ENCODE data around the gene SH3RF1. TPM values are rescaled to one million over a fixed set of nuclear protein-coding genes. Genes with fewer than 3 reads are reported as not detected.

SH3RF1 gene
- total RNA-seq, 6 experiments from 2014 or later: 54.5 to 67.1 (median 57.1) TPM

DNA sequence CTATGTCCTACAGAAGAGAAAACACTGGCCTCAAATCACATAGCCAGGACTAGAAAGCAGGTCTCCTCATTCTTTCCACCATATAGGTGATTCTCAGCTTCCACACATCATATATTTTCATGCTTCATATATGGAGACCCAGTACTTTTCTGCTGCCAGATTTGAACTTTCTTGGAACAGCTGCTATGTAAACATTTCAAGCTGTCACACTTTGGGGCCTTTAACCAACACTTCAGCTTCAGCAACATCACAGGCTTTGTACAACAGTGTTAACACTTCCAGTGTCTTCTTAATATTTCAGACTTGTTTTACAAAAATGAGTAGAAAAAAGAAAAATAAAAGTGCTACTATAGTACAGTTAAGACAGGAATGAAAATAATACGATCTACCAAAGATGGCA, 12.6 kb downstream of the SH3RF1 start:
- Mint-ChIP-seq H3K36me3 (ENCODE audit: low read depth) (peaks cover 16% of the 10 kb centered on the region), H3K9me3 (no peaks in the 10 kb centered on the region), H3K27ac (peak overlapping the region; percentile 72), H3K4me1 (ENCODE audit: low read depth) (peaks cover 91% of the 10 kb centered on the region), H3K4me3 (peak overlapping the region; percentile 34; the same call in 1 of the 2 replicates), H3K27me3 (ENCODE audit: insufficient read depth) (no peaks in the 10 kb centered on the region; the same call in 1 of the 2 replicates)
- no peak for DNase-seq
- TF ChIP-seq, protein P1, sequence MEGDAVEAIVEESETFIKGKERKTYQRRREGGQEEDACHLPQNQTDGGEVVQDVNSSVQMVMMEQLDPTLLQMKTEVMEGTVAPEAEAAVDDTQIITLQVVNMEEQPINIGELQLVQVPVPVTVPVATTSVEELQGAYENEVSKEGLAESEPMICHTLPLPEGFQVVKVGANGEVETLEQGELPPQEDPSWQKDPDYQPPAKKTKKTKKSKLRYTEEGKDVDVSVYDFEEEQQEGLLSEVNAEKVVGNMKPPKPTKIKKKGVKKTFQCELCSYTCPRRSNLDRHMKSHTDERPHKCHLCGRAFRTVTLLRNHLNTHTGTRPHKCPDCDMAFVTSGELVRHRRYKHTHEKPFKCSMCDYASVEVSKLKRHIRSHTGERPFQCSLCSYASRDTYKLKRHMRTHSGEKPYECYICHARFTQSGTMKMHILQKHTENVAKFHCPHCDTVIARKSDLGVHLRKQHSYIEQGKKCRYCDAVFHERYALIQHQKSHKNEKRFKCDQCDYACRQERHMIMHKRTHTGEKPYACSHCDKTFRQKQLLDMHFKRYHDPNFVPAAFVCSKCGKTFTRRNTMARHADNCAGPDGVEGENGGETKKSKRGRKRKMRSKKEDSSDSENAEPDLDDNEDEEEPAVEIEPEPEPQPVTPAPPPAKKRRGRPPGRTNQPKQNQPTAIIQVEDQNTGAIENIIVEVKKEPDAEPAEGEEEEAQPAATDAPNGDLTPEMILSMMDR (IDR thresholded peaks at IDR 0.05): no peak

DNA sequence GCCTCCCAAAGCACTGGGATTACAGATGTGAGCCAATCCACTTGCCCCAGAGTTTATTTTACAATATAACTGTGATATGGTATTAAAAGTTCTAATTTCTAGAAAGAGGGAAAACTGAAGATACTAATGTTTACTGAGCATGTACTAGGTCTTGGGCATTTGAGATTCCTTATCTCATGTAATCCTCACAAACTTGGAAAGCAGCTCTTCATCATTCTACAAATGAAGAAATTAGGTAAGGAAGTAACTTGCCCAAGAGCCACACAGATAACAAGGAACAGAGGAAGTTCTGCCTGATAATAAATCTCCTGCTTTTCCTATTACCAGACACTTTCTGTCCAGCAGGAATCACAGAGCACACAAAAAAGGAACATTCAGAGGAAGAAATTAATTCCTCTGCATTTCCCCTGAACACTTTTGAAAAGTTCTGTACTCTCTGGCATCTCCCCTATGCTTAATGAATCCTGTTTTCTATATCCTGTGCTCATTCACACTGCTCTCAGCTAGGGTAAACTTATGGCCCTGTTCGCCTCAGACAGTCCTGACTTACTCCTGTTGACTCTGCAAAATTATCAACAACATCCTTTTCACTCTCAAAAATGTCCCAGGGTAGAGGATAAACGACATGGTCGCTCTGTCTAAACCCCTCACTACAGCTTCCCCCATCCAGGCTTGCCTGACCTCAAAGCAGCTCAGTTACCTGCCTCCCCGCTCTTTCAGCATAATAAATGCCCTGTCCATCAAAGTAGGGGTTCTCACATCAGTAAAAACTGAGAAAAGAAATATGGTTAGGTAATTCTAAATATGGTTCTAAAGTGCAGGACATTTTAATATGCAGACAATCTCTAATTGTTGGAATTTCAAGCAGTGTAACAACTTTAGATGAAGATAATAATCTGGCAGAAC, 13.6 kb downstream of the SH3RF1 start:
- Mint-ChIP-seq H3K27ac (peak overlapping the region; percentile 72), H3K4me1 (ENCODE audit: low read depth) (peaks cover 96% of the 10 kb centered on the region), H3K4me3 (peak overlapping the region; percentile 34), H3K9me3 (no peaks in the 10 kb centered on the region), H3K36me3 (ENCODE audit: low read depth) (peaks cover 21% of the 10 kb centered on the region), H3K27me3 (ENCODE audit: insufficient read depth) (no peaks in the 10 kb centered on the region; the same call in 1 of the 2 replicates)
- TF ChIP-seq, protein P1 (IDR thresholded peaks at IDR 0.05): no peak
- no peak for DNase-seq

DNA sequence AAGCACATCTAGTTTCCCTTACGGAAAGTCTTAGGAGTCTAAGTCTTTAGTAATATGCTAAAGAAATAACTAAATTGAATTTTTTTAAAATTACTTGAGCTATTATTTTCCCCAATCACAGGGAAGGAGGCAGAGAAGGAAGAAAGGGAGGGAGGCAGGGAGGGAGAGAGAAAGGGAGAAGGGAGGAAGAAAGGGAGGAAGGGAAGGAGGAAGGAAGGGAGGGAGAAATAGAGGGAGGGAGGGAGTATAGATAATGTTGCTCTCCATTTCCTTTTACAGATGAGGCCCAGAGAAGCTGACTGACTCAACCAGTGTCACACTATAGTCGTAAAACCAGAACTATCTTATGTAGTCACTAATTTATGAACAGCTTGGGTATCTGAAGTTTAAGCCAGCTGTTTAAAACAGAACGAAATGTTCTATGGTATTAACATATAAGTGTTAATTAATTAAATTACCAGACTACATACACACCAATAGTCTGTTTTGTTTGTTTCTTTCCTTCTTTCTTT, 14.6 kb downstream of the SH3RF1 start:
- Mint-ChIP-seq H3K4me1 (ENCODE audit: low read depth) (peaks cover 100% of the 10 kb centered on the region), H3K27me3 (ENCODE audit: insufficient read depth) (no peaks in the 10 kb centered on the region; the same call in 1 of the 2 replicates), H3K27ac (peak overlapping the region; percentile 72), H3K4me3 (0 out of 2 replicates have a peak overlapping the region, but pooled peaks have one; percentile 22), H3K9me3 (no peaks in the 10 kb centered on the region), H3K36me3 (ENCODE audit: low read depth) (peaks cover 16% of the 10 kb centered on the region)
- peak; percentile 52 for DNase-seq
- TF ChIP-seq, protein P1 (IDR thresholded peaks at IDR 0.05): no peak

DNA sequence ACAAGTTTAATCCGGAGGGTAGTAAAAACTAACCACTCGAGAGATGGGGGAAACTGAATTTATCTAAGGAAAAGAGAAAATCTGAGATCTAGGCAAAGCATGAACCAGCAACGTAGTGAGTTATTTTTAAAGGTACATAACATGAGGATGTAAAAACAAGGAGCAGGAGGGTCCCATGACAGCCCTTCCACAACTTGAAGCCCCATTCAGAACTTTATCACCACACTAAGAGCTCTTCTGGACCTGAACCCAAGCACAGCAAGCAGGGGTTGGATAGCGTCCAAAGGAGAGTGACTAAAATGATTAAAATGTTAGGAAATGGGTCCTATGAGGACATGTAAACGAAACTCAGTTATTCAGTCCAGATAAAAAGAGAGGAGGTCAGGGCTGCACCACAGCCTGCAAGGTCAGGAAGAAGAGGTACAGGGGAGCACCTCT, 16.2 kb downstream of the SH3RF1 start:
- H3K27me3 Mint-ChIP-seq (ENCODE audit: insufficient read depth): no peaks in the 10 kb centered on the region; the same call in 1 of the 2 replicates
- H3K4me3 Mint-ChIP-seq: peak overlapping the region; percentile 80
- H3K36me3 Mint-ChIP-seq (ENCODE audit: low read depth): peaks cover 21% of the 10 kb centered on the region
- H3K4me1 Mint-ChIP-seq (ENCODE audit: low read depth): peaks cover 100% of the 10 kb centered on the region
- H3K9me3 Mint-ChIP-seq: no peaks in the 10 kb centered on the region
- TF ChIP-seq, protein P1 (IDR thresholded peaks at IDR 0.05): no peak
- peak; percentile 82 for DNase-seq
- H3K27ac Mint-ChIP-seq: peak overlapping the region; percentile 80

DNA sequence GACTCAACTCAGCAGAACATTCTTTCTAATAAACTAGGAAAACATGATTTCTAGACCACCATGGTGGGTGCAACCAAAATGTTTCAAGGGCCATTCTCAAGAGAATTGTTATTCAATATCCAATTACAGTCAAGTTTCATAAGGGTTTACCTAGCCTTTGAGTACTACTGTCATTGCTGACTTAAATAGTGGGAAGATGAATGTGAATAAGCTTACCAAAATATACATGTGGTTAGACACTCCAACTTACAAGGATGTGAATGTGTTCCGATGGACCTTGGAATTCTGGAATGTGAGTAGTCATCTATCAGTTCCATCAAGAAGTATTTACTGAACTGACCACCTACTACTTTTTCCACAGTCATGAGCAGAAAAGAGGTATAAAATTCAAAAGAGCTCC, 16.9 kb downstream of the SH3RF1 start:
- Mint-ChIP-seq H3K9me3 (no peaks in the 10 kb centered on the region), H3K36me3 (ENCODE audit: low read depth) (peaks cover 25% of the 10 kb centered on the region), H3K27ac (peak overlapping the region; percentile 80), H3K4me3 (peak overlapping the region; percentile 80), H3K4me1 (ENCODE audit: low read depth) (peaks cover 99% of the 10 kb centered on the region), H3K27me3 (ENCODE audit: insufficient read depth) (no peaks in the 10 kb centered on the region; the same call in 1 of the 2 replicates)
- peak; percentile 83 for DNase-seq
- TF ChIP-seq, protein P1 (IDR thresholded peaks at IDR 0.05): no peak

Data from HFFc6 (cell line).